Measurements from ENCODE around the gene OXLD1. TPM values are rescaled to one million over a fixed set of nuclear protein-coding genes. Genes with fewer than 3 reads are reported as not detected.

Gene OXLD1
- 19.4 TPM for polyA plus RNA-seq (2013, experiment 1 of 2)
- 20.6 TPM for polyA plus RNA-seq (2013, experiment 2 of 2)

DNA sequence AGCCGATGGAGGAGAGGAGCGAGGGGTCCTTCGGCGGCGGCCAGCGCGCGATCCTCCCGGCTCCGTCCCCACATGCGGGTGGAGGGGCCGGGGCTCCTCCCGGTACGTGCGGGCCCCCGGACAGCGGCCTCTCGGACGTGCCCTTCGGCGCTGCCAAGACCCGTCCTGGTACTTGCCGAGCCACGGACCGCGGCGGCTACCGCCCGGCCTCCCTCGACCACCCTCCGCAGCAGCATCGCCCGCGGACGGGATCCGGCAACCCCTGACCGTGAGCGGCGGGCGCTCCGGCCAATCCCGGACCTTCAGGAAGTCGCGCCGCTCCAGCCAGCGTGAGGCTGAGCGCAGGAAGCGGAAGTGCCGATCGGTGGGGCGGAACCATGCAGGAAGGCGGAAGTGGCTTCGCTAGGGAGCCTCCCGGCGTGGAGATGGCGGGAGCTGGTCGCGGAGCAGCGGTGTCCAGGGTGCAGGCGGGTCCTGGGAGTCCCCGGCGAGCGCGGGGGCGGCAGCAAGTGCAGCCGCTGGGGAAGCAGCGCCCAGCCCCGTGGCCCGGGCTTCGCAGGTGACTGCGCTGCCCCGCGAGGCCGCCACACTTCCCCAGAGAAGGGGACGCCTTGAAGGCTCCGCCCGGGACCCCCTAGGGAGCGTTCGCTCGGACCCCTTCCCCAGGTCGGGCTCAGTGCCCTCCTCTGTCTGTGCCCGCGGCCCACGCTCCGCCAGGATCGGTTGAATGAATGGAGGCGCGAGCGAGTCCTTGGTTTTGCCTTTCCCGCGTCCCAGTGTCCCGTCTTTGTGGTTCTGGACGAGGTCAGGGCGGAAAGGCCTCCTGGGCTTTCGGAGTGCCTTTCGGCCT lies at the start of gene OXLD1, which contains the start of gene CCDC137:
OXLD1 (minus strand) TSS at position 264 of the 850 bp plus-strand sequence; CDS start at position 236, 28 bp downstream.
CCDC137 (plus strand) TSS at position 396 of the 850 bp plus-strand sequence; CDS start at position 426, 30 bp downstream.
- Histone ChIP-seq H3K4me2 (ENCODE audit: low read length) (peak within 1 kb of the TSS; percentile 100), H4K5ac (ENCODE audit: low read length) (peak within 1 kb of the TSS; percentile 95), H2BK120ac (ENCODE audit: low read depth, low read length) (no peak within 1 kb of the TSS), H3K56ac (ENCODE audit: low read length) (peak within 1 kb of the TSS; percentile 99), H4K8ac (ENCODE audit: low read depth, low read length) (peak within 1 kb of the TSS; percentile 69), H3K27me3 (ENCODE audit: insufficient read depth, low read length, poor library complexity) (no peaks in the 10 kb centered on the region), H3K4me3 (ENCODE audit: low read length) (peak within 1 kb of the TSS; percentile 95), H3K9ac (ENCODE audit: low read length) (peak within 1 kb of the TSS; percentile 99), H3K23ac (ENCODE audit: low read length) (peak within 1 kb of the TSS; percentile 99), H3K27ac (ENCODE audit: low read depth, low read length) (peak within 1 kb of the TSS; percentile 76), H2AK5ac (ENCODE audit: low read length) (peak within 1 kb of the TSS; percentile 96), H3K18ac (ENCODE audit: low read length) (peak within 1 kb of the TSS; percentile 94), H2BK5ac (ENCODE audit: low read length) (peak within 1 kb of the TSS; percentile 84), H2BK15ac (replicated peaks; ENCODE audit: low read depth) (no peak within 1 kb of the TSS), H3K4ac (ENCODE audit: low read depth, low read length) (peak within 1 kb of the TSS; percentile 98), H3K79me2 (ENCODE audit: control insufficient read depth, insufficient read depth, low read length) (peaks cover 18% of the 10 kb centered on the region), H3K4me1 (ENCODE audit: control insufficient read depth, low read depth, low read length) (peaks cover 9% of the 10 kb centered on the region), H3K79me1 (ENCODE audit: low read length) (peaks cover 20% of the 10 kb centered on the region), H3K36me3 (ENCODE audit: control insufficient read depth, insufficient read depth, low read length) (peaks cover 9% of the 10 kb centered on the region)
- WGBS (ENCODE audit: extremely low coverage, insufficient coverage, low lambda C conversion rate): no CpG with 5 or more reads among the region's 96 CpGs
- DNase-seq: peak; percentile 98

- Histone ChIP-seq H2BK15ac (replicated peaks; ENCODE audit: low read depth) (no peak overlapping the region), H3K4me1 (ENCODE audit: control insufficient read depth, low read depth, low read length) (peaks cover 6% of the 10 kb centered on the region), H3K79me1 (ENCODE audit: low read length) (peaks cover 3% of the 10 kb centered on the region), H2AK5ac (ENCODE audit: low read length) (no peak overlapping the region), H3K27me3 (ENCODE audit: insufficient read depth, low read length, poor library complexity) (no peaks in the 10 kb centered on the region), H4K8ac (ENCODE audit: low read depth, low read length) (no peak overlapping the region), H3K18ac (ENCODE audit: low read length) (no peak overlapping the region), H3K23ac (ENCODE audit: low read length) (no peak overlapping the region), H3K79me2 (ENCODE audit: control insufficient read depth, insufficient read depth, low read length) (no peaks in the 10 kb centered on the region), H2BK120ac (ENCODE audit: low read depth, low read length) (no peak overlapping the region), H2BK5ac (ENCODE audit: low read length) (no peak overlapping the region), H3K4me3 (ENCODE audit: low read length) (no peak overlapping the region), H3K27ac (ENCODE audit: low read depth, low read length) (no peak overlapping the region), H3K36me3 (ENCODE audit: control insufficient read depth, insufficient read depth, low read length) (no peaks in the 10 kb centered on the region), H4K5ac (ENCODE audit: low read length) (no peak overlapping the region), H3K9ac (ENCODE audit: low read length) (no peak overlapping the region), H3K4ac (ENCODE audit: low read depth, low read length) (no peak overlapping the region), H3K4me2 (ENCODE audit: low read length) (no peak overlapping the region), H3K56ac (ENCODE audit: low read length) (no peak overlapping the region)
- WGBS (ENCODE audit: extremely low coverage, insufficient coverage, low lambda C conversion rate): no CpG with 5 or more reads among the region's 32 CpGs
- no peak for DNase-seq
These were observed 48.9 kb upstream of the OXLD1 start for GRCh38 chr17:81715107-81715871.

GRCh38 chr17:81714412-81715106 lies 48.2 kb upstream of the OXLD1 start:
- Histone ChIP-seq H3K23ac (ENCODE audit: low read length) (no peak overlapping the region), H3K4me2 (ENCODE audit: low read length) (no peak overlapping the region), H3K4me1 (ENCODE audit: control insufficient read depth, low read depth, low read length) (peaks cover 6% of the 10 kb centered on the region), H3K27ac (ENCODE audit: low read depth, low read length) (no peak overlapping the region), H2BK5ac (ENCODE audit: low read length) (no peak overlapping the region), H3K9ac (ENCODE audit: low read length) (no peak overlapping the region), H2BK15ac (replicated peaks; ENCODE audit: low read depth) (no peak overlapping the region), H3K79me2 (ENCODE audit: control insufficient read depth, insufficient read depth, low read length) (no peaks in the 10 kb centered on the region), H2AK5ac (ENCODE audit: low read length) (no peak overlapping the region), H3K27me3 (ENCODE audit: insufficient read depth, low read length, poor library complexity) (no peaks in the 10 kb centered on the region), H3K56ac (ENCODE audit: low read length) (no peak overlapping the region), H3K36me3 (ENCODE audit: control insufficient read depth, insufficient read depth, low read length) (no peaks in the 10 kb centered on the region), H4K5ac (ENCODE audit: low read length) (no peak overlapping the region), H2BK120ac (ENCODE audit: low read depth, low read length) (no peak overlapping the region), H4K8ac (ENCODE audit: low read depth, low read length) (no peak overlapping the region), H3K18ac (ENCODE audit: low read length) (no peak overlapping the region), H3K4ac (ENCODE audit: low read depth, low read length) (no peak overlapping the region), H3K79me1 (ENCODE audit: low read length) (peaks cover 3% of the 10 kb centered on the region), H3K4me3 (ENCODE audit: low read length) (no peak overlapping the region)
- WGBS (ENCODE audit: extremely low coverage, insufficient coverage, low lambda C conversion rate): no CpG with 5 or more reads among the region's 39 CpGs
- no peak for DNase-seq

GRCh38 chr17:81713556-81714411 lies 47.4 kb upstream of the OXLD1 start:
- no peaks in the 10 kb centered on the region for H3K27me3 ChIP-seq (ENCODE audit: insufficient read depth, low read length, poor library complexity)
- peaks cover 6% of the 10 kb centered on the region for H3K4me1 ChIP-seq (ENCODE audit: control insufficient read depth, low read depth, low read length)
- H4K8ac ChIP-seq (ENCODE audit: low read depth, low read length): no peak overlapping the region
- no CpG with 5 or more reads among the region's 36 CpGs for WGBS (ENCODE audit: extremely low coverage, insufficient coverage, low lambda C conversion rate)
- H3K4me3 ChIP-seq (ENCODE audit: low read length): no peak overlapping the region
- no peak overlapping the region for H3K4ac ChIP-seq (ENCODE audit: low read depth, low read length)
- no peaks in the 10 kb centered on the region for H3K79me2 ChIP-seq (ENCODE audit: control insufficient read depth, insufficient read depth, low read length)
- no peak overlapping the region for H2BK120ac ChIP-seq (ENCODE audit: low read depth, low read length)
- DNase-seq: no peak
- no peaks in the 10 kb centered on the region for H3K36me3 ChIP-seq (ENCODE audit: control insufficient read depth, insufficient read depth, low read length)
- H4K5ac ChIP-seq (ENCODE audit: low read length): no peak overlapping the region
- H3K23ac ChIP-seq (ENCODE audit: low read length): peak overlapping the region; percentile 66
- no peak overlapping the region for H3K18ac ChIP-seq (ENCODE audit: low read length)
- H3K27ac ChIP-seq (ENCODE audit: low read depth, low read length): no peak overlapping the region
- H3K79me1 ChIP-seq (ENCODE audit: low read length): peaks cover 3% of the 10 kb centered on the region
- peak overlapping the region; percentile 49 for H3K56ac ChIP-seq (ENCODE audit: low read length)
- no peak overlapping the region for H2AK5ac ChIP-seq (ENCODE audit: low read length)
- no peak overlapping the region for H2BK15ac ChIP-seq (replicated peaks; ENCODE audit: low read depth)
- no peak overlapping the region for H3K4me2 ChIP-seq (ENCODE audit: low read length)
- H3K9ac ChIP-seq (ENCODE audit: low read length): peak overlapping the region; percentile 85
- no peak overlapping the region for H2BK5ac ChIP-seq (ENCODE audit: low read length)

DNA sequence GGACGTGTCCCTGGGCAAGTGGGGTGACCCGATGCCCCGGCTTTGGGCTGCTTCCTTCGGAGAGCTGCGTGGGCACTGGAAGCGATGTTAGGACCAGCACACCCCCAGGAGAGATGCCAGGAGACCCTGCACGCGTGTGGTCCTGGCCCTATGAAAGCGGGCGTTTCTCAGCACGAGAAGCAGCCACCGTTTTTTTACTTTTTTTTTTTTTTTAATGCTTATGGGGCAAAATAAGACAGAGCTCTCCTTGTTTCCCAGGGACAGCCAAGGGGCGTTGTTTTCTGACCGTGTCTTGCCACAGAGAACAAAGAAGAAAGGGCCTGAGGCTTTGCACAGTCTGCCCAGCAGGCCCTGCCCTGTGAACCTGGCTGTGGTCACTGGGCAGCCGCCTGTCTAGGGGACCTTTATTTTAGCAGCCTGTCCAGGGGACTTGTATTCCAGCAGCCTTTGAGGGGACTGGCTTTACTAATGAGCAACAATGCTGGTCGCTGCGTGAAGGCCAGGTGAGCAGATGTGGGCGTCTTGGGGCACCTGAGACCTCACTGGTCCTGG lies 46.7 kb upstream of the OXLD1 start:
- no peaks in the 10 kb centered on the region for H3K27me3 ChIP-seq (ENCODE audit: insufficient read depth, low read length, poor library complexity)
- H3K4me2 ChIP-seq (ENCODE audit: low read length): peak overlapping the region; percentile 86
- DNase-seq: no peak
- no peak overlapping the region for H3K4ac ChIP-seq (ENCODE audit: low read depth, low read length)
- H3K9ac ChIP-seq (ENCODE audit: low read length): peak overlapping the region; percentile 85
- H3K4me1 ChIP-seq (ENCODE audit: control insufficient read depth, low read depth, low read length): peaks cover 6% of the 10 kb centered on the region
- no peak overlapping the region for H2BK120ac ChIP-seq (ENCODE audit: low read depth, low read length)
- no peak overlapping the region for H4K5ac ChIP-seq (ENCODE audit: low read length)
- no peak overlapping the region for H2BK15ac ChIP-seq (replicated peaks; ENCODE audit: low read depth)
- H3K18ac ChIP-seq (ENCODE audit: low read length): no peak overlapping the region
- no peak overlapping the region for H3K23ac ChIP-seq (ENCODE audit: low read length)
- H3K79me1 ChIP-seq (ENCODE audit: low read length): peaks cover 3% of the 10 kb centered on the region
- peak overlapping the region; percentile 87 for H3K56ac ChIP-seq (ENCODE audit: low read length)
- no peak overlapping the region for H4K8ac ChIP-seq (ENCODE audit: low read depth, low read length)
- H2BK5ac ChIP-seq (ENCODE audit: low read length): no peak overlapping the region
- no peak overlapping the region for H2AK5ac ChIP-seq (ENCODE audit: low read length)
- H3K4me3 ChIP-seq (ENCODE audit: low read length): peak overlapping the region; percentile 72
- H3K27ac ChIP-seq (ENCODE audit: low read depth, low read length): no peak overlapping the region
- H3K36me3 ChIP-seq (ENCODE audit: control insufficient read depth, insufficient read depth, low read length): no peaks in the 10 kb centered on the region
- no CpG with 5 or more reads among the region's 18 CpGs for WGBS (ENCODE audit: extremely low coverage, insufficient coverage, low lambda C conversion rate)
- H3K79me2 ChIP-seq (ENCODE audit: control insufficient read depth, insufficient read depth, low read length): no peaks in the 10 kb centered on the region

Measured in mesendoderm (in vitro differentiated cells).